Superior temporal gyrus (tissue), 1 donor: ENCODE data around the gene TTC39B.
"Not testable (repeated sequence)": the region's sequence is repeated elsewhere in the genome, so short reads cannot be mapped to it uniquely, and the experiment has no call there.

Experiments
- DNase-seq: peaks from one replicate; pipeline ENCODE4 v3.0.0-alpha.2; 2016; ENCODE audit errors: extremely low spot score

The TTC39B gene

DNA sequence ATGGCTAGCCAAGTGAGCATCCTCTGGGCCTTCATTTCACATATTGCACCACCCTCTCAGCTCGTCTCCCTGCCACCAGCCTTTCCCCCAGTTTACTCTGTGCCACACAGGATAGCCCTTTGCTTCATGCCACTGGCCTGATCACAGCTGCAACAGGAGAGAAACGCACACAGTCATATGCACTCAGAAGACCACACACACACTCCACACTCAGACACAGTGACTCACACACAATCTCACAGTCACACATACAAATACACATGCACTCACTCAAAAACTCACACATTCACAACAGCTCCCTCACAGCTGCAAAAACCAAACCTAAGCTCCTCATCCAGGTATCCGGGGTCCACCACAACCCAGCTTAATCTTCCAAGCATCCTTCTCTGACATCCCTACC, 38.7 kb downstream of the TTC39B start:
- DNase-seq = no peak

DNA sequence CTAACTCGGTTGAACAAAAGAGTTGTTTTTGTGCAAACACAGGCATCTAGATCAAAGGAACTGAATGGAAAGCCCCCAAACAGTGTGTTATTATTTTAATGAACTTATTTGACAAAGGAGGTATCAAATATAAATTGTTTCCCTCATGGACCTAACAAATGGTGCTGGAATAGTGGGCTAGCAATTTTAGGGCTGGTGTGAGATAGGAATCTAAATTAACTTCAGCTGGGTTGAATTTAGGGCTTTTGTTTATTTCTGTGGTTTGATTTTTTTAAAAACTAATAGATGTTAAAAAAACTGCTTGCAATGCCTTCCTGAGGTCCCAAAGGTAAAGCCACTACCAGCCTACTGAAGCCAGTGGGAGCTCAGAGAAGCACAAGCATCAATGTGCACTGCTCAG, 42.1 kb downstream of the TTC39B start:
- DNase-seq = no peak

DNA sequence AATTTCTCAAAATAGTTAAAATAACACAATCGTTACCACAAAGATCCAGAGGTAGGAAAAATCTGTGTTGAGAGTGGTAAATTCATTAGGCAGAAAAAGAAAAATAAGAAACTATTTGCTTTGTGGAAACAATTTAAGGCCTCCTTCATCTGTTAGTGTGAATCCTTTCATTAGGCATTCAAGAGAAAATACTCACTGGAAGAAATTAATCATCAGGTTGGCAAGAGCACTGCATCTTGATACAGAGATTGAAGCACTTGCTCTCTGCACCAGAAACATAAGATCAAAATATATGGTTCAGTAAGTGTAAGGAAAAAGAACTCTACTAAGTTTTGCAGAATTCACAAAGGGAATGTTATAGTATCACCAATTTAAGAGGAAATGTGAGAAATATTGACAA, 44.4 kb downstream of the TTC39B start:
- no peak for DNase-seq

DNA sequence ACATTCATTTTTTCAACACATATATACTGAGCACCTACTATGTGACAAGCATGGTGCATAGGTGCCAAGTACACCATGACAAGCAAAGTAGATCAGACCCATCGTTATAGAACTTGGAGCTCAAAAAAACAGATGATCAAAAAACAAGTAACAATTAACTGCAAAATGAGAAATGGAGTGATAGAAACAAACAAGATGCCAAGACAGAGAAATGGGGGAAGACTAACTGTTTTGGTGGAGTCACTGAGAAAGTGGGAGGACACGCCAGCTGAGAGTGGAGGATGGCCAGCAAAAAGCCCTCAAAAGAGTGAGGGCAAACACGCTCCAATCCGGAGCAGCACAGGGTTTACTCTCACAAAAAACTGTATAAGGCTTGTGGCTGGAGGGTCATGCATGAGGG, 50.6 kb downstream of the TTC39B start:
- no peak for DNase-seq

DNA sequence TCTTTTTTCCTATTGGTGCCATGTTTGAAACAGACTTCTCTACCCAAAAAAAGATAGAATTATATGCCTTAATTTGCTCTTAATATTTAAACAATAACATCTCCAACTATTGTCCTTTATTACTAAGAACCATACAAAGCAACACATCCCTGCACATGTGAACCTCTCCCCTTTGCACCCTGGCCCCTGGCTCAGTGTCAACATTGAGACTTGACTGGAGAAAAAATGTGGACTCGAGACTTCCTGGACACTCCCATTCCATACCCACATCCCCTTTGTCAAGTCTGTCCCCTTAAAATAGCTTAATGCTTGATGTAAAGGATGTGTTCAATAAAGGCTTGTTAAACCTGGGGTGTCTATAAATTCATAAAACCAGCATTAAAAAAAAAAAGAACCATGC, 53.2 kb downstream of the TTC39B start:
- DNase-seq = no peak

DNA sequence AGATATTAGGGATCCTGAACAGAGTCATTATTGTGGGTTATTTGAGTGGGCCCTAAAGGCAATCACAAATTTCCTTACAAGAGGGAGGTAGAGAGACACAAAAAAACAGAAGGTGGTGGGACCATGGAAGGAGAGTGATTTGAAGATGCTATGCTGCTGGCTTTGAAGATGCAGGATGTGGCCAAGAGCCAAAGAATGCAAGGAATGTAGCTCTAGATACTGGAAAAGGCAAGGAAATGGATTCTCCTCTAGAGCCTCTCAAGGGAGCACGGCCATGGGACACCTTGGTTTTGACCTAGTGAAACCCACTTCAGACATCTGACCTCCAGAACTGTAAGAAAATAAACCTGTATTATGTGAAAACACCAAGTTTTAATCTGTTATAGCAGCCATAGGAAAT, 53.8 kb downstream of the TTC39B start:
- no peak for DNase-seq

DNA sequence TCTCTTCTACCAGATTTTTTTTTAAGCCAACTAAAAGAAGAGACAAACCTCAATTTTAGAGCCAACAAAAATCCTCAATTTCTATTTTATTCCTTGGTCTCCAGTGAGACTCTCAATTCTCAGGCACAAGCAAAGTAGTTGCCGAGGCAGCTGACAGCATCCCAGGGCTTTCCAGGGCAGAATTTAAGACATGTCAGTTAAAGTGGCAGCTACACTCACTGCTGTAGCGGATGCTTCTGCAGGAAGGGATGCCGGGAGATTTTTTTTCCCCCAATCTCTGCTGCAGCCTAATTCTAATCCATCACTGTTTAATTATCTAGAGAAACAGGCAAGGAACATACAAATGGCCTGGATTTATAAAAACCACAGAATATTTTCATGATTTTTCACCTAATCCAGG, 57.0 kb downstream of the TTC39B start:
- peak; percentile 66 for DNase-seq

DNA sequence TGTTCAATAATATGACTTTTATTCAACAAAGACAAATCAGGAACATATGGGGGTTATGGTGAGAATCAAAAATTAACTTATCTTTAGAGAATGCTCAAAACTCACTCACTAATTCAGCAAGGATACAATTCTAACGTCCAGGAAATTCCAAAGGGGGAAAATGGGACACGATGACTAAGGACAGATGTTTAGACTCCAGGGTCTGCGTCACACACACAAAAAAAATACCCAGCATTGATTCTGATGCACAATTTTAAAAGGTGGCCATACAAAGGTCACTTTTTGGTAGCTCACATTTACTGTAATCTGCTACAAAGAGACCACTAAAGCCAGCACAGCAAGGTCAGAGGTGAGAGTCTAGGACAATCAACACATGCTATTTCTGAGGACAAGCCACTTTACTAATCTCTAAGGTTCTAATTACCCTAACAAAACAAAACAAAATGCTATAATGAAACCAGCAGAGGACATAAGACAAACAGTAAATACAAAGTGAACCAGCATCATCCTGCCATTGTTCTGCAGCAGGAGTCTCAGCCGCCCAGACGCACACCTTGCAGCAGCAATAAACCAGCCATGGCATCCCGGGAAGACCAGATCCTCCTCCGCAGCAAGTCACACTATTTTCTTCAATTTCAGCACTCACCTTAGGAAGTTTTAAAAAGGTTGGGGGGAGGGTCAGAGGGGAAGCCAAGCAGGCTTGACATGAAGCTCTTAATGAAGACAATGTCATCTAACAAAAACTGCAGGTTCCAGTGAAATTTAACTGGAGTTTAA, 57.8 kb downstream of the TTC39B start:
- DNase-seq = no peak

DNA sequence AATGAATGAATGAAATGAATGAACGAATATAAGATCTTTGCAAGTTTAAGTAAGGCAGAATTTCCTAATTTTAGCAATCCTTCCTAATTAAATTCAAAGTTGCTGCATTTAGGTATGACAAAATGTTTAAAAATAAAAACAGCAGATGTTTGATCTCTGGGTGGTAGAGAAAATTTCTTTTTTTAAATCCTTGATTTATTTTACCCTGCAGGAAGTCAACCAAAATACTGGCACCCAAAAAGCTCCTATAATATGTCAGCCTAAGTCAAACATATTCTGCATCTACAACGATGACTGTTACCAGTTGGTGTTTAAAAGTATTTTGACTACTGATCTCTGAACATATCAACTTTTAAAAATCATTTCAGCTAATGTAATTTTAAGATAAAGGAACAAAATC, 58.4 kb downstream of the TTC39B start:
- DNase-seq = peak; percentile 40

DNA sequence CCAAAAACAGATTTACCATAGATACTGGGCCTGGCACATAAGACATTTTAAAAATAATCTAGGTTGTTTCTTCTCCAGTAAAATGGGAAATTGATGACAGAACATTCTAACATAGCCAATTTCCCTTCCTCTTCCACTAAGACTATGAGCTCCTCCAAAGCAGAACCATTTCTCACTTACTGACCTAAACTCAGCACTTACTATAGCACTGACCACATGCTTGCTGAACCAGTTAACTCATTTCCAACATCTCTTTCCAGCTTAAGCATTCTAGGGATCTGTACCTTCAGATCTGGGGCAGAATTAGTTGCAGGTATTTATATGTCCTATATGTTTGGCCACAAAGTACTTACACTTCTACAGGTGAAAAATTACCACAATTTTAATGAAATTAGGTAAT, 58.9 kb downstream of the TTC39B start:
- DNase-seq = peak; percentile 30

DNA sequence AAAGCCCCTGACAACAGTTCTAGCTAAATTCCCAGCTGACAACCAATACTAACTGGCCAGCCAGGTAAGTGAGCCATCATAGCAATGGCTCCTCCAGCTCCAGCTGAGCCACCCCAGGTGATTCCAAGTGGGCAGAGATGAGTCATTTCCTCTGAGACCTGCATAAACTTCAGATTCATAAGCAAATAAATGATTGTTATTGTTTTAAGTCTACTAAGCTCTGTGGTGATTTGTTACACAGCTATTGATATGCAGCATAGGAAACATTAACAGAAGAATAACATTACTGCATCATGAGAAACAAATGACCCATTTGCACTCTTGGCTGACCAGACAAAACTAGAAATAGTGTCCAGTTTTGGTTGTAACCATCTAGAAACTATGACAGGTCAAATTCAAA, 60.3 kb downstream of the TTC39B start:
- DNase-seq = no peak

DNA sequence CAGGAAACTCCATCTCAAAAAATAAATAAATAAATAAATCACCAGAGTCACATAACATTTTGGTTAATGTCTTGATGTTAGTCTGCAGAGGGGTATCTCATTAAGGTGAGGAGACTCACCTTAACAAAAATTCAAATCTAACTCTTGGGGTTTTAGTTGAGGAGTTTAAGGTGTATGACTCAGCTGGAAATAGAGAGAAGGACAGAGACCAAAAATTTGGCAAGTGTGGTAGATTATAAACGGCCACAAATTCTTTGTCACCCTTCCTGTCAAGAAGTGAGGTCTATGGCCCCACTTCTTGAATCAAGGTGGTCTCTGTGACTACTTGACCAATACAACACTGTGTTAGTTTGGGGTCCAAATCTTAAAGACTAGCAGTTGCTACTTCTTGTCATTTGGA, 60.8 kb downstream of the TTC39B start:
- no peak for DNase-seq

DNA sequence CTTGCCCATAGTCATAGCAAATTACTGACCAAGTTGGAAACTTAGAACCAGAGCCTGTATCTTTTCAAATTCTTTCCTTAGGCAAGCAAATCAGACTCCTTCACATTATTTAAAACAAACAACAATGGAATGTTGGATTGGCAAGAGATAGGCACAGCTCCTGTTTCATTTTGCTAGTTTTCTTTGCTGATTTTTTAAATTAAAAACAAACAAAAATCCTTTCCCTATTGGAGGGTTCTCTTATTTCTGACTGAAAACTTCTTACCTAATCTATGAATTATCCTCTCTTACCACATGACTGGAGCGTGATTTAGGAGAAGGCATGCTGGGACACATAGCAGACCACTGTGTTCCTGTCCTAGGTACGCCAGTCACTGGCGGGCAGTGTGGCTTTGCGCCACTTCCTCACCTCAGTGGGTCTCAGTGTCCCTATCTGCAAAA, 63.0 kb downstream of the TTC39B start:
- no peak for DNase-seq

DNA sequence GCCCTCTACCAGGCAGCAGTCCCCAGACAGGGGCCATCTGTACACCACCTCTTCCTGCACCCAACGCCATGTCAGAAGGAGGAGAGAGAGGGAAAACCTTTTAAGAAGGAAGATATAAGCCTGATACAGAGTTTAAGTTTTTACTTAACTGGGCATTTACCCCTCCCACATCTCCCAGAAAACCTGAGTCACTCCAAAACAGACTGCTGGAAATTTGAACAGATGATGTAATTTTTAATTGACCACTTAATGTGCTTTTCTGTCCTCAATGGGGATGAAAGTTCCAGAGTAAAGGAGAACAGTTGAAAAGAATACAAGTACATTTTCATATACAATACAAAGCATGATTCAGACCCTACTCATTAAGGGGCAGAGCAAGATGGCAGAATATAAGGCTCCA, 63.9 kb downstream of the TTC39B start:
- DNase-seq = no peak

DNA sequence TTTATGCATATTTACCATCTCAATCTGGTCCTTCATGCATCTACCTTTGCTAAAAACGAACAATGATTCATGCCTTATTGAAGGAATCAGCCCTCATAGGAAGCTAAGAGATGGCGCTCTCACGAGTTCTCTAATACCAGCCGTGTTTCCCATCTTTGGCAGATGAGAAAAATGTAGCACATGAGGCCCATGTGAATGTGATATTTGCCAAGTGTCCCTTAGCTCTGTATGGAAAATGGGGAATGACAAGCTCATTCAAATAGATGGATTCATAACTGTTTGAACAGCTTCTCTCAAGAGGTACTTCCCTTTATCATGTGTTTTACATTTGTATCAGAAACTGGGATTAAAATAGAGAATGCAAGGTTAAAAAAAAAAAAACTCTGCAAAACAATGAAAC, 66.1 kb downstream of the TTC39B start:
- DNase-seq = no peak

DNA sequence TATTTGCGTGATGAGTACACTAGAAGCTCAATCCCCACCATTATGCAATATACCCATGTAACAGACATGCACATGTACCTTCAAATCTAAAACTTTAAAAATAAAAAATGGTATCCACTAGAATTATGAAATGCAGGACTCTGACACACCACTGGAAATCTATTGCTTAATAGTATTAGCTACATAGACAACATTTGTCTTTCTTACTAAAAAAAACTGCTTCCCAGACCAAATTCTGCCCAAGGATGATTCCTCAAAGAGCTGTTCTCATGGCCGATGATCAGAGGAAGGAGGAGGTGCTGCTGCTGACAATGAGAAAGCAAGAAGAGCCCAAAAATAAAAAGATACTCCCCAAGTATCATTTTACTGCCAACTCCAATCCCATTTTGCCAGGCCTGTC, 67.2 kb downstream of the TTC39B start:
- no peak for DNase-seq

DNA sequence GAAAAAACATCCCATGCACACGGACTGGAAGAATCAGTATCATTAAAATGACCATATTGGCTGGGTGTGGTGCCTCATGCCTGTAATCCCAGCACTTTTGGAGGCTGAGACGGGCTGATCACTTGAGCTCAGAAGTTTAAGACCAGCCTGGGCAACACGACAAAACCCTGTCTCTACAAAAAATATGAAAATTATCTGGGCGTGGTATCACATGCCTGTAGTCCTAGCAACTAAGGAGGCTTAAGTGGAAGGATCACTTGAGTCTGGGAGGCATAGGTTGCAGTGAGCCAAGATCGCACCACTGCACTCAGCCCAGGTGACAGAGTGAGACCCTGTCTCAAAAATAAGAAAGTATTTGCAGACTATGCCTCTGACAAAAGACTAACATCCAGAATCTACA, 68.4 kb downstream of the TTC39B start:
- no peak for DNase-seq

DNA sequence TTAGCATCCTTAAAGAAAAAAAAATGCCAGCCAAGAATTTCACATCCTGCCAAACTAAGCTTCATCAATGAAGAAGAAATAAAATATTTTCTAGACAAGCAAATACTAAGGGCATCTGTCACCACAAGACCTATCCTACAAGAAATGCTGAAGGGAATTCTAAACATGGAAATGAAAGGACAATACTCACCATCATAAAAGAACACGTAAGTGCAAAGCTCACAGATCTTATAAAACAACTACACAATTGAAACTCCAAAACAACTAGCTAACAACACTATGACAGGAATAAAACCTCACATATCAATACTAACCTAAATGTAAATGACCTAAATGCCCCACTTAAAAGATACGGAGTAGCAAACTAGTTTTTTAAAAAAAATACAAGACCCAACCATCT, 71.4 kb downstream of the TTC39B start:
- no peak for DNase-seq

DNA sequence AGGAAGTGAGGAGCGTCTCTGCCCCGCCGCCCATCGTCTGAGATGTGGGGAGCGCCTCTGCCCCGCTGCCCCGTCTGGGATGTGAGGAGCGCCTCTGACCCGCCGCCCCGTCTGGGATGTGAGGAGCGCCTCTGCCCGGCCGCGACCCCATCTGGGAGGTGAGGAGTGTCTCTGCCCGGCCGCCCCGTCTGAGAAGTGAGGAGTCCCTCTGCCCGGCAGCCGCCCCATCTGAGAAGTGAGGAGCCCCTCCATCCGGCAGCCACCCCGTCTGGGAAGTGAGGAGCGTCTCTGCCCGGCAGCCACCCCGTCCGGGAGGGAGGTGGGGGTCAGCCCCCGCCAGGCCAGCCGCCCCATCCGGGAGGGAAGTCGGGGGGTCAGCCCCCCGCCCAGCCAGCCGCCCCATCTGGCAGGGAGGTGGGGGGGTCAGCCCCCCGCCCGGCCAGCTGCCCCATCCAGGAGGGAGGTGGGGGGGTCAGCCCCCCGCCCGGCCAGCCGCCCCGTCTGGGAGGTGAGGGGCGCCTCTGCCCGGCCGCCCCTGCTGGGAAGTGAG, 73.0 kb downstream of the TTC39B start:
- not testable (repeated sequence) for DNase-seq

DNA sequence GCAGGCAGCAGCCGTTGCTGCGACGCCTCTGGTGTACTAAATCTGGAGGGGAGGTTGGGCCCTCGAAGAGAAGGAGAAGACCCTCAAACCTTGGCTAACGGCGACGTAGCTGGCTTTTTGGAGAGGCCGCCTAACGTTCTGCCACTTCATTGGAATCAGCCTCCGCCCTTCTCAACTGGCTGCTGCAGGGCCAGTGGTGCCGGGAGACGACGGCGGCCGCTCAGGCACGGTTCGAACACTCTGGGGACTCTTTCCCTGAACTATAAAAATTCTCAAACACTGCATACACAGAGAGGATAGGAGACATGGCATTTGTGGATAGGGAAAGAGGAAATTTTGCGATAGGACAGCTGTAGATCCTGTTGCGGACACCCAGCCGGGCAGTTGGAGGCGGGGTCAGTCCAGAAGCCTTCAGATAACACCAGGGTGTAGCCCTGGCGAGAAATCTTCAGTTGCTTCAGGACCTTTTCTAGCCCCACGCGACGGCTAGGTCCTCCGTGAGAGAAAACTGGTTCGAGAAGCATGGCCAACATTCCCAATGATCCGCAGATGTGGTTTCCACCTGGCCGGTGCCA, 74.2 kb downstream of the TTC39B start:
- not testable (repeated sequence) for DNase-seq

DNA sequence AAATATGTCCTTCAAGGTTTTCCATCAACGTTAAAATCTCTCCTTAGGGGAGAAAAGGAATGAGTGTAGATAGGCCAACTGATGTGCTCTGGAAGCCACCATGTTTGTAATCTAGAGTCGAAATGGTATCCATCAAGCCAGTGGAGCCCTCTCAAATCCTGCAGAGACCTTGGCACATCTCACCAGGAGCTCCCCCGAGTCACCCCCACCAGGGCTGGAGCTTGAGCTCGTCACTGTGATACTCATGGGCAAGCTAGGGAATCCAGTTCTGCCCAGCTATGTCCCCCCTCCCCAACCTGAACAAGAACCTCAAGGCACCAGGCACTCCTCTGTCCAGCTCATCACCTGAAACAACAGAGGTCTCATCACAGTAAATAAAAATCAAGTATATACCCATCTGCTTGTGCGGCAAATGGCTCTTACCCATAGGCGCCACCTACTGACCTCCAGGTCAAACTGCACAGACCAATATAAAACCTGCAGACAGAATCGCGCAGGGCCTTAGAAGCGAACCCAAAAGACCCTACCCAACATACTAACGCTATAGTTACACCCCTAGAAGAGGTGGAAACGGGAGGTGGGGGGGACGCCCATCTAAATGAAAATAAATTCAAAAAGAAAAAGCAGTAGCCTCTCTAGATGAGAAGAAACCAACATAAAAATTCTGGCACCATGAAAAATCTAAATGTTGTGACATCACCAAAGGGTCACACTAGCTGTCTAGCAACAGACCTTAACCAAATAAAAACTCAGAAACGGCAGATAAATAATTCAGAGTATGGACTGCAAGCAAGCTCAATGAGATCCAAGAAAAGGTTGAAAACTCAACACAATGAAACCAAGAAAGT, 75.0 kb downstream of the TTC39B start:
- no peak for DNase-seq

DNA sequence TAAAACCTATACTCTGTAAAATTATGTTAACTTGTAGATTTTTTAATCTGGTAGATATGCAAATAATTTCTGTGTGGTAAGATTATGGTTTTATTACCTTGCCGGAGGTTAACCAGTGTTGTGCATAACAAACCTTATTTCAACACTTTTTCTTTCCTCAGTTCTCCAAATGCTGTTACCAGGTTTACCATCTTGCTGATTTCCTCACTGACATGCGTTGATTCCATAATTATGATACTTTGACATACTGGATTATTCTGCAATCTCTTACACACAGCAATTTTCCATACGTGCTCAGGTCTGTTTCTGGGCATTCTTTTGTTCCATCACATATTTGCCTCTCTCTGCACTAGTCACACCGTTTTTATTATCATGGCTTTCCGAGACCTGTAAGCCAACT, 77.6 kb downstream of the TTC39B start:
- DNase-seq = no peak

DNA sequence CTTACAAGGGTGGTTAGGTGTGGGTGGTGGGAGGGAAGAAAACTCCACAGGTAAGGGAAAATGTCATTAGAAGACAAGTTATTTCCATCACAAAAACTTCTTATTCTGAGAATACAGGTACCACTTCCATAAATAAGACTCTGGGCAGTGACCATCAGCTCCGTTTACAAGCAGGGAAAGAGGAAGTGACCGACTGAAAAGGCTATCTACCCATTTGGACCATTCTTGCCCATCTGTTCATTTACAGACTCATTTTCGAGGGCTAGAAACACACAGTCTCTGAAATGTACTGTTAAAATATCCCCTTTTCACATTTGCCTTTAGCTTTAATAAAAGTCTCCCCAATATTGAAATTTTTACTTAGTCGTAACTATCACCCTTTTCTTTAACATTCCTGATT, 79.5 kb downstream of the TTC39B start:
- DNase-seq = no peak
